ENCODE results near the gene ZCCHC14.

ZCCHC14 gene

GRCh38 chr16:87443016-87443415 is 49.8 kb downstream of the ZCCHC14 start:
- Histone ChIP-seq H3K4me1 (ENCODE audit: control insufficient read depth, low read depth, low read length) (peaks cover 3% of the 10 kb centered on the region), H3K4me3 (ENCODE audit: low read length) (no peak overlapping the region), H3K9me3 (ENCODE audit: control insufficient read depth, low read depth, low read length) (no peaks in the 10 kb centered on the region), H3K27me3 (ENCODE audit: control insufficient read depth, insufficient read depth, low read length) (no peaks in the 10 kb centered on the region), H3K27ac (ENCODE audit: low read length) (no peak overlapping the region), H3K36me3 (ENCODE audit: control insufficient read depth, low read depth, low read length) (peaks cover 25% of the 10 kb centered on the region), H3K9ac (ENCODE audit: low read length) (no peak overlapping the region)

DNA sequence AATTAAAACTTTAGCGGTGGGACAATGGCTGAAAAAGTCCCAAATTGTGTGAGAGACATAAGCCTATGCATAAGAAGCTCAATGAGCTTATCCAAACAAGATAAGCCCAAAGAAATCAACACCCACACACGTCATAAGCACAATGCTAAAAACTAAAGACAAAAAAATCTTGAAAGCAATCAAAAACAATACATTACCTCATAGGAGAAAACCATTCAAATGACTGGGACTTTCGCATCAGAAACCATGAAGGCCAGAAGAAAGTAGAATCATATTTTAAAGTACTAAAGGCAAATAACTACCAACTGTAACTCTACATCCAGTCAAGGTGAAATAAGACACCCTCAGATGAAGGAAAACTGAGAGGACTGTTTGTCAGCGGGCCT is 50.2 kb downstream of the ZCCHC14 start:
- Histone ChIP-seq H3K9ac (ENCODE audit: low read length) (no peak overlapping the region), H3K27ac (ENCODE audit: low read length) (no peak overlapping the region), H3K4me1 (ENCODE audit: control insufficient read depth, low read depth, low read length) (peaks cover 3% of the 10 kb centered on the region), H3K36me3 (ENCODE audit: control insufficient read depth, low read depth, low read length) (peaks cover 21% of the 10 kb centered on the region), H3K4me3 (ENCODE audit: low read length) (no peak overlapping the region), H3K27me3 (ENCODE audit: control insufficient read depth, insufficient read depth, low read length) (no peaks in the 10 kb centered on the region), H3K9me3 (ENCODE audit: control insufficient read depth, low read depth, low read length) (no peaks in the 10 kb centered on the region)

DNA sequence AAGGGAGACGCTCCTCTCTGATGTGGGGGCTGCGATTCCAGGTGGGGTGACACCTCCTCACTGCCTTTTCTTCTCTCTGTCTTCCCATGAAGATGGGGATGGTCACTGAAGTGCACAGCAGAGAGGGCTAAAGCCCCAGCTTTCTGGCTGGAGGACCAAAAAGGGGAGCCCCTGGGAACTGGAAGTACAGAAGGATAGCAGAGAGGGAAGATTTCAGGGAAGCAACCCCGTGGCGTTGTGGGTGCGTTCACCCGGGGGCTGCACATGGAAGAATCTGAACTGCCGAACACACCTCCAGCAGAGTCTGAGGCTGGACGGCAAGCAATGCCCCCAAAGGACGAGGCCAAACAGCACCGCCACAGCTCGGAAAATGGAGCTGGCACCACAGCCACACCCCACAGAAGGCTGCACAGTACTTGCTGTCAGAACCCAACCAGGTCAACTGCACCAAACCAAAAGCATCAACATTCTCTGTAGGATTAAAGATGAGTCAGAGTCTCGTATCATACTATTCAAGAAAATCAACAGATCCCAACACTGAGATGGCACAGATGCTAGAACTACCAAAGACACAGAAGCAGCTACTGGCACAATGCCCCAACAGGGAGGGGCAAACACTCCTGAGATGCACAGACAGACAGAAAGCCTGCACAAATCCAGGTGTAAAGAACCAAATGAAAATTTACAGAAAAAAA is 50.8 kb downstream of the ZCCHC14 start:
- H3K9me3 ChIP-seq (ENCODE audit: control insufficient read depth, low read depth, low read length) = no peaks in the 10 kb centered on the region
- H3K9ac ChIP-seq (ENCODE audit: low read length) = no peak overlapping the region
- H3K27me3 ChIP-seq (ENCODE audit: control insufficient read depth, insufficient read depth, low read length) = no peaks in the 10 kb centered on the region
- no peak overlapping the region for H3K27ac ChIP-seq (ENCODE audit: low read length)
- H3K4me3 ChIP-seq (ENCODE audit: low read length) = no peak overlapping the region
- peaks cover 18% of the 10 kb centered on the region for H3K36me3 ChIP-seq (ENCODE audit: control insufficient read depth, low read depth, low read length)
- peaks cover 3% of the 10 kb centered on the region for H3K4me1 ChIP-seq (ENCODE audit: control insufficient read depth, low read depth, low read length)

GRCh38 chr16:87439926-87440325 is 52.9 kb downstream of the ZCCHC14 start:
- Histone ChIP-seq H3K36me3 (ENCODE audit: control insufficient read depth, low read depth, low read length) (peaks cover 7% of the 10 kb centered on the region), H3K9me3 (ENCODE audit: control insufficient read depth, low read depth, low read length) (no peaks in the 10 kb centered on the region), H3K9ac (ENCODE audit: low read length) (no peak overlapping the region), H3K27ac (ENCODE audit: low read length) (no peak overlapping the region), H3K4me1 (ENCODE audit: control insufficient read depth, low read depth, low read length) (peaks cover 10% of the 10 kb centered on the region), H3K4me3 (ENCODE audit: low read length) (no peak overlapping the region), H3K27me3 (ENCODE audit: control insufficient read depth, insufficient read depth, low read length) (no peaks in the 10 kb centered on the region)

DNA sequence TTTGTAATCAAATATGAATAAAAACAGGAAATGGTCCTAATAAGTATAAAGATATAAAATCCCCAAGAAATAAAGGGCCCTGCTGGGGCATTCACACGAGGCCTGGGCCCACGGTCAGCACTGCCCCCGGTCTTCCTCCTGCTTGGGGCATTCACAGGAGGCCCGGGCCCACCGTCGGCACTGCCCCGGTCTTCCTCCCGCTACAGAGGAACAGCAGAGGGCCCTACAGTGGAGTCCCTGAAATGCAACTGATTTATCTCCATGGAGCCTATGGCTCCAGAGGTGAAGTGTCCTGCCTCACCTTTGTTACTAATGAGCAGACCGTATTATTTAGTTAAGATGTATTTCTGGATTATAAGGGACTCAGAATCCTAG is 54.2 kb downstream of the ZCCHC14 start:
- Histone ChIP-seq H3K9ac (ENCODE audit: low read length) (no peak overlapping the region), H3K36me3 (ENCODE audit: control insufficient read depth, low read depth, low read length) (no peaks in the 10 kb centered on the region), H3K27ac (ENCODE audit: low read length) (no peak overlapping the region), H3K4me3 (ENCODE audit: low read length) (no peak overlapping the region), H3K9me3 (ENCODE audit: control insufficient read depth, low read depth, low read length) (no peaks in the 10 kb centered on the region), H3K4me1 (ENCODE audit: control insufficient read depth, low read depth, low read length) (peaks cover 10% of the 10 kb centered on the region), H3K27me3 (ENCODE audit: control insufficient read depth, insufficient read depth, low read length) (no peaks in the 10 kb centered on the region)

DNA sequence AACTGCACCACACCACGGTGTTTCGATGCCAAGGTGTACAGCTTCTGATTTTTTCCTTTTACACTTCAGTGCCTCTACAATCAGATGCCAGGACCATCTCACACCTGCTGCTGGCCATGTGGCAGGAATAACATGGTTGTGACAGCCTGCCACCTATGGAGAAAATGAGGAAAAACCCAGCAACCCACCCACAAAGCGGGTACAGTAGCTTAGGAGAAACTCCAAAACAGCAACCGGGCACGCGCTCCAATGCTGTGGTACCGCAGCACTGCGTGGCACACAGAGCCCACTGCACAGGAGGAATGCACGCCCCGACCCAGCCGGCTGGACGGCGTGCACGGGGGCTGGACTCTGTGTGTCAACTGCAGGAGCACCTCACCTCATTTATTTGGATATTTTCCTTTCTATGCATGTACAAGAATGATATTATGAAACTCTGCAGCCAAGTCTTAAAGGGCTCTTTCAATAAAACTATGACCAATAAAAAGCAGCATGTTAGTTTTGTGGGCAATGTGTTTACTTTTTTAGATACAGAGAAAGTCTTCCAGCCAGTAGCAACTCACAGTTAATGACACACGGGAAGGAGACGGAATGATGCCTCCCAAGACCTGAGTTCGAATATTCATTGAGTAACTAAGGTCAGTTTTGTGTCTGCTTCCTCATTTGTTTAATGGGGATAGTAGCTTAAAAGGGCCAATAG is 54.8 kb downstream of the ZCCHC14 start:
- Histone ChIP-seq H3K27me3 (ENCODE audit: control insufficient read depth, insufficient read depth, low read length) (no peaks in the 10 kb centered on the region), H3K9ac (ENCODE audit: low read length) (no peak overlapping the region), H3K9me3 (ENCODE audit: control insufficient read depth, low read depth, low read length) (no peaks in the 10 kb centered on the region), H3K4me3 (ENCODE audit: low read length) (no peak overlapping the region), H3K36me3 (ENCODE audit: control insufficient read depth, low read depth, low read length) (no peaks in the 10 kb centered on the region), H3K4me1 (ENCODE audit: control insufficient read depth, low read depth, low read length) (peaks cover 10% of the 10 kb centered on the region), H3K27ac (ENCODE audit: low read length) (no peak overlapping the region)

DNA sequence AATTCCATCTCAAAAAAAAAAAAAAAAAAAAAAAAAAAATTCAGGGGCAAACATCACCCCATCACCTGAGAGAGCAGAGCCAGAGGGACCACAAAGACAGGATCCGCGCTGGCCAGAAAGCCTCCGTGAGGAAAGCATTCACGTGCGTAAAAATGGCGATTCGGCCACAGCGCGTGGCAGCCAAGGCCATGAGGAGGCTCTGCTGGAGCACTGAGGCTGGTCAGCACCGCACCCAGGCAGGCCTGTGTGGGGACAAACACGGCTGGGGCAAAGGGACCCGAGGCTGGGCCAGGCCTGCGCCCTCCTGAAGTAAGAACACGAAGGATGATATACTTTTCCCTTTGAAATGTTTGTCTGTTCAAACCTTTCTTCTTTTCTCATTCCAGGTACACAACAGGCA is 55.5 kb downstream of the ZCCHC14 start:
- no peaks in the 10 kb centered on the region for H3K9me3 ChIP-seq (ENCODE audit: control insufficient read depth, low read depth, low read length)
- no peak overlapping the region for H3K27ac ChIP-seq (ENCODE audit: low read length)

GRCh38 chr16:87436225-87437172 is 56.3 kb downstream of the ZCCHC14 start:
- Histone ChIP-seq H3K9ac (ENCODE audit: low read length) (no peak overlapping the region), H3K27ac (ENCODE audit: low read length) (no peak overlapping the region), H3K4me1 (ENCODE audit: control insufficient read depth, low read depth, low read length) (peaks cover 10% of the 10 kb centered on the region), H3K4me3 (ENCODE audit: low read length) (no peak overlapping the region), H3K9me3 (ENCODE audit: control insufficient read depth, low read depth, low read length) (no peaks in the 10 kb centered on the region), H3K36me3 (ENCODE audit: control insufficient read depth, low read depth, low read length) (peaks cover 5% of the 10 kb centered on the region), H3K27me3 (ENCODE audit: control insufficient read depth, insufficient read depth, low read length) (no peaks in the 10 kb centered on the region)

More for the DNA sequence above, 55.5 kb downstream of the ZCCHC14 start:
- Histone ChIP-seq H3K9ac (ENCODE audit: low read length) (no peak overlapping the region), H3K36me3 (ENCODE audit: control insufficient read depth, low read depth, low read length) (peaks cover 1% of the 10 kb centered on the region), H3K4me3 (ENCODE audit: low read length) (no peak overlapping the region), H3K4me1 (ENCODE audit: control insufficient read depth, low read depth, low read length) (peaks cover 10% of the 10 kb centered on the region), H3K27me3 (ENCODE audit: control insufficient read depth, insufficient read depth, low read length) (no peaks in the 10 kb centered on the region)

GRCh38 chr16:87435372-87436224 is 57.2 kb downstream of the ZCCHC14 start:
- H3K9ac ChIP-seq (ENCODE audit: low read length) = no peak overlapping the region
- no peak overlapping the region for H3K4me3 ChIP-seq (ENCODE audit: low read length)

GRCh38 chr16:87434146-87434667 is 58.6 kb downstream of the ZCCHC14 start:
- Histone ChIP-seq H3K4me1 (ENCODE audit: control insufficient read depth, low read depth, low read length) (peaks cover 10% of the 10 kb centered on the region), H3K36me3 (ENCODE audit: control insufficient read depth, low read depth, low read length) (peaks cover 9% of the 10 kb centered on the region), H3K4me3 (ENCODE audit: low read length) (no peak overlapping the region), H3K27ac (ENCODE audit: low read length) (no peak overlapping the region), H3K9me3 (ENCODE audit: control insufficient read depth, low read depth, low read length) (no peaks in the 10 kb centered on the region), H3K27me3 (ENCODE audit: control insufficient read depth, insufficient read depth, low read length) (no peaks in the 10 kb centered on the region), H3K9ac (ENCODE audit: low read length) (no peak overlapping the region)

More at GRCh38 chr16:87435372-87436224, 57.2 kb downstream of the ZCCHC14 start:
- Histone ChIP-seq H3K4me1 (ENCODE audit: control insufficient read depth, low read depth, low read length) (peaks cover 10% of the 10 kb centered on the region), H3K36me3 (ENCODE audit: control insufficient read depth, low read depth, low read length) (peaks cover 5% of the 10 kb centered on the region), H3K27ac (ENCODE audit: low read length) (no peak overlapping the region), H3K9me3 (ENCODE audit: control insufficient read depth, low read depth, low read length) (no peaks in the 10 kb centered on the region), H3K27me3 (ENCODE audit: control insufficient read depth, insufficient read depth, low read length) (no peaks in the 10 kb centered on the region)
